ENCODE data around the gene FBXO2. TPM values are rescaled to one million over a fixed set of nuclear protein-coding genes. Genes with fewer than 3 reads are reported as not detected.

Gene FBXO2
- total and polyA plus RNA-seq, 2 of the 4 experiments (the other 2 are of a cell fraction), result 0.36 to 1.7 TPM

DNA sequence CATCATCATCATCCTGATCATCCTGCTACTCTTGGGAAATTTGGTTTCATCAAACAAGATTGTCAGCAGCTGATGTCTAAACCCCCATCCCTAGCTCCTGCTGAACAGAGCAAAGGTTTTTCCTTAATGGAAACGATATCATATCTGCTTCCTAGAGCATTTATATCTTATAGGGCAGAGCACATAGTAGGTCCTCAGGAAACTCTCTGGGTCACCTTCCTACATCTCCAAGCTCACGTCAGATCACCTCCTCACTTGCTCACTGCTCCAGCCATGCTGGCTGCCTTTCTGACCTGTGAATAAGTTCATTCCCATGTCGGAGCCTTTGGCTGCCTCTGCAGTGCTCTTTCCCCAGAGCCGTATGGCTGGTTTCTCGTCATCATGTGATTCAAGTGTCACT, 10.4 kb downstream of the FBXO2 start:
- Histone ChIP-seq H3K9me1 (ENCODE audit: insufficient read depth, low read length) (no peaks in the 10 kb centered on the region), H4K5ac (ENCODE audit: low read depth, low read length) (no peak overlapping the region), H2AK5ac (ENCODE audit: low read depth, low read length) (no peak overlapping the region), H2BK15ac (ENCODE audit: low read depth, low read length) (no peak overlapping the region), H2AFZ (replicated peaks; ENCODE audit: low read length, poor library complexity) (no peak overlapping the region), H4K8ac (ENCODE audit: low read depth in 2 of 2, low read length in 2 of 2) (no peak overlapping the region), H3K79me1 (ENCODE audit: low read depth in 1 of 2, low read length in 2 of 2) (no peaks in the 10 kb centered on the region), H3K9me3 (ENCODE audit: control insufficient read depth, insufficient read depth, low read length) (no peaks in the 10 kb centered on the region), H3K9ac (ENCODE audit: low read depth, low read length) (no peak overlapping the region), H4K91ac (ENCODE audit: insufficient read depth, low read depth, low read length) (no peak overlapping the region), H3K4ac (ENCODE audit: low read depth, low read length) (no peak overlapping the region), H3K56ac (ENCODE audit: extremely low read depth, insufficient read depth, low read length) (no peak overlapping the region), H3K4me2 (ENCODE audit: low read depth, low read length) (no peak overlapping the region), H4K20me1 (ENCODE audit: insufficient read depth, low read length) (no peaks in the 10 kb centered on the region; the same call in 1 of the 2 replicates), H2BK5ac (ENCODE audit: low read depth, low read length, poor library complexity, severe bottlenecking) (no peak overlapping the region), H3K4me3 (ENCODE audit: insufficient read depth, low read depth, low read length) (no peak overlapping the region), H2AK9ac (replicated peaks; ENCODE audit: low read depth, low read length, poor library complexity) (no peak overlapping the region), H2BK120ac (ENCODE audit: low read depth, low read length) (no peak overlapping the region), H3K18ac (ENCODE audit: low read depth, low read length) (no peak overlapping the region), H3K4me1 (ENCODE audit: control insufficient read depth, insufficient read depth, low read length) (no peaks in the 10 kb centered on the region; the same call in 1 of the 2 replicates), H3K14ac (replicated peaks; ENCODE audit: low read depth, low read length) (no peak overlapping the region), H3K36me3 (ENCODE audit: control insufficient read depth, insufficient read depth, low read length) (no peaks in the 10 kb centered on the region), H2BK20ac (ENCODE audit: low read depth, low read length) (no peak overlapping the region), H3K27me3 (ENCODE audit: control insufficient read depth, insufficient read depth, low read length) (peaks cover 8% of the 10 kb centered on the region; the same call in 1 of the 2 replicates), H3K27ac (ENCODE audit: insufficient read depth, low read length) (no peak overlapping the region), H3K23ac (ENCODE audit: low read depth, low read length) (no peak overlapping the region)
- no peak for ATAC-seq (ENCODE audit: low read depth)
- TF ChIP-seq RAD21 (IDR thresholded peaks at IDR 0.05; ENCODE audit: low read length), result no peak
- TF ChIP-seq NFE2L2 (IDR thresholded peaks at IDR 0.05; ENCODE audit: low read depth, low read length), result no peak
- no peak for TF ChIP-seq MXI1 (IDR thresholded peaks at IDR 0.05; ENCODE audit: borderline replicate concordance, low read depth, low read length)
- no peak for TF ChIP-seq CHD1 (IDR thresholded peaks at IDR 0.05; ENCODE audit: low read depth, low read length)
- POLR2A ChIA-PET (ENCODE audit: unreplicated experiment), result no interaction called here
- WGBS, 2 experiments (ENCODE audit: extremely low coverage in 2 of 2, insufficient read length in 1 of 2), result 38% methylated on average over 3 of the region's 5 CpGs; no CpG with 5 or more reads in 1 of the 2 experiments
- intact Hi-C loops (cut with micrococcal nuclease), result loop anchor here (2.0 kb wide), 1 partner anchor 165 kb away; the partner anchor contains the start of gene DISP3
- no peak for DNase-seq
- in situ Hi-C loops (cut with MboI; ENCODE audit: low sequenced_read_pairs), result loop anchor here (5.0 to 10.0 kb wide), 2 partner anchors 401 to 609 kb away; no protein-coding TSS in a partner anchor
- dilution Hi-C loops (cut with HindIII; ENCODE audit: low sequenced_read_pairs, unreplicated experiment), result no loop called here
- no TSS peak for BruUV-seq (replicated peaks)
- CTCF ChIA-PET, result interaction anchor here (1.0 to 2.7 kb wide), 3 partner anchors 403 to 606 kb away, joined by 4 to 12 read pairs (median 6); no protein-coding TSS in a partner anchor

Data from IMR-90 (cell line).